ENCODE results near the gene ALK.

The ALK gene

GRCh38 chr2:29576231-29576630 lies 345.2 kb downstream of the ALK start:
- Histone ChIP-seq H3K4me3 (ENCODE audit: low read depth in 1 of 2, low read length in 1 of 2) (no peak overlapping the region), H3K4me1 (ENCODE audit: control insufficient read depth in 1 of 2, insufficient read depth in 1 of 2, low read depth in 1 of 2, low read length in 1 of 2) (no peaks in the 10 kb centered on the region), H3K27me3 (no peaks in the 10 kb centered on the region), H3K9me3 (no peaks in the 10 kb centered on the region), H3K27ac (no peak overlapping the region), H3K36me3 (no peaks in the 10 kb centered on the region)
- no peak for TF ChIP-seq CTCF (IDR thresholded peaks at IDR 0.05)

GRCh38 chr2:29575370-29575890 lies 346.0 kb downstream of the ALK start:
- no peak overlapping the region for H3K4me3 ChIP-seq (ENCODE audit: low read depth in 1 of 2, low read length in 1 of 2)
- no peaks in the 10 kb centered on the region for H3K9me3 ChIP-seq
- no peak overlapping the region for H3K27ac ChIP-seq
- no peaks in the 10 kb centered on the region for H3K36me3 ChIP-seq
- no peaks in the 10 kb centered on the region for H3K4me1 ChIP-seq (ENCODE audit: control insufficient read depth in 1 of 2, insufficient read depth in 1 of 2, low read depth in 1 of 2, low read length in 1 of 2)
- no peak for TF ChIP-seq CTCF (IDR thresholded peaks at IDR 0.05)
- H3K27me3 ChIP-seq = no peaks in the 10 kb centered on the region

GRCh38 chr2:29573612-29574011 lies 347.8 kb downstream of the ALK start:
- Histone ChIP-seq H3K4me3 (ENCODE audit: low read depth in 1 of 2, low read length in 1 of 2) (no peak overlapping the region), H3K4me1 (ENCODE audit: control insufficient read depth in 1 of 2, insufficient read depth in 1 of 2, low read depth in 1 of 2, low read length in 1 of 2) (no peaks in the 10 kb centered on the region), H3K27me3 (no peaks in the 10 kb centered on the region), H3K27ac (no peak overlapping the region), H3K9me3 (no peaks in the 10 kb centered on the region), H3K36me3 (no peaks in the 10 kb centered on the region)
- TF ChIP-seq CTCF (IDR thresholded peaks at IDR 0.05) = no peak

GRCh38 chr2:29573147-29573546 lies 348.2 kb downstream of the ALK start:
- H3K36me3 ChIP-seq = no peaks in the 10 kb centered on the region
- H3K4me3 ChIP-seq (ENCODE audit: low read depth in 1 of 2, low read length in 1 of 2) = no peak overlapping the region
- H3K4me1 ChIP-seq (ENCODE audit: control insufficient read depth in 1 of 2, insufficient read depth in 1 of 2, low read depth in 1 of 2, low read length in 1 of 2) = no peaks in the 10 kb centered on the region
- H3K27ac ChIP-seq = no peak overlapping the region
- no peaks in the 10 kb centered on the region for H3K27me3 ChIP-seq
- no peaks in the 10 kb centered on the region for H3K9me3 ChIP-seq
- no peak for TF ChIP-seq CTCF (IDR thresholded peaks at IDR 0.05)

- Histone ChIP-seq H3K27me3 (no peaks in the 10 kb centered on the region), H3K4me1 (ENCODE audit: control insufficient read depth in 1 of 2, insufficient read depth in 1 of 2, low read depth in 1 of 2, low read length in 1 of 2) (no peaks in the 10 kb centered on the region), H3K27ac (no peak overlapping the region), H3K36me3 (no peaks in the 10 kb centered on the region), H3K4me3 (ENCODE audit: low read depth in 1 of 2, low read length in 1 of 2) (no peak overlapping the region), H3K9me3 (no peaks in the 10 kb centered on the region)
- no peak for TF ChIP-seq CTCF (IDR thresholded peaks at IDR 0.05)
These were observed 350.8 kb downstream of the ALK start for GRCh38 chr2:29570539-29570938.
